Neural crest cell (in vitro differentiated cells): ENCODE results near the gene SLC25A20. TPM values are rescaled to one million over a fixed set of nuclear protein-coding genes. Genes with fewer than 3 reads are reported as not detected.
A peak's percentile ranks its signal among the peaks of the same experiment; 100 is the strongest.
"Not testable (repeated sequence)": the region's sequence is repeated elsewhere in the genome, so short reads cannot be mapped to it uniquely, and the experiment has no call there.

Experiments
- DNase-seq: peaks from one replicate; pipeline ENCODE4 v3.0.0; 2021; ENCODE audit warnings: low read depth, mixed read lengths, low spot score
- H3K27ac Mint-ChIP-seq: one replicate; pipeline ENCODE4 v1.8.0; 2021; ENCODE audit warnings: mild to moderate bottlenecking, mixed read lengths; ENCODE audit not compliant: unreplicated experiment
- H3K27me3 Mint-ChIP-seq: 2 replicates; pipeline ENCODE4 v1.8.0; 2021; ENCODE audit warnings: low read depth, mild to moderate bottlenecking, mixed read lengths
- H3K36me3 Mint-ChIP-seq: 2 replicates; pipeline ENCODE4 v1.8.0; 2021; ENCODE audit warnings: low read depth, mild to moderate bottlenecking, mixed read lengths
- H3K4me1 Mint-ChIP-seq: 2 replicates; pipeline ENCODE4 v1.8.0; 2021; ENCODE audit warnings: mixed read lengths
- H3K4me3 Mint-ChIP-seq: one replicate; pipeline ENCODE4 v1.8.0; 2021; ENCODE audit warnings: mild to moderate bottlenecking, mixed read lengths
- H3K9me3 Mint-ChIP-seq: 2 replicates; pipeline ENCODE4 v1.8.0; 2021; ENCODE audit warnings: mixed read lengths
- CTCF ChIP-seq: fragments of 200-600 bp; sonication (generic); conservative IDR thresholded peaks from 2 replicates; pipeline ENCODE4 v1.5.0; 2021; ENCODE audit warnings: antibody characterized with exemption, mild to moderate bottlenecking
- total RNA-seq: library from RNA; stranded (reverse); gene quantifications from 2 replicates; pipeline ENCODE4 v1.2.1, GENCODE V29; 2021

The SLC25A20 gene
- total RNA-seq, 1 donor from 2014 or later: 5.7 TPM

DNA sequence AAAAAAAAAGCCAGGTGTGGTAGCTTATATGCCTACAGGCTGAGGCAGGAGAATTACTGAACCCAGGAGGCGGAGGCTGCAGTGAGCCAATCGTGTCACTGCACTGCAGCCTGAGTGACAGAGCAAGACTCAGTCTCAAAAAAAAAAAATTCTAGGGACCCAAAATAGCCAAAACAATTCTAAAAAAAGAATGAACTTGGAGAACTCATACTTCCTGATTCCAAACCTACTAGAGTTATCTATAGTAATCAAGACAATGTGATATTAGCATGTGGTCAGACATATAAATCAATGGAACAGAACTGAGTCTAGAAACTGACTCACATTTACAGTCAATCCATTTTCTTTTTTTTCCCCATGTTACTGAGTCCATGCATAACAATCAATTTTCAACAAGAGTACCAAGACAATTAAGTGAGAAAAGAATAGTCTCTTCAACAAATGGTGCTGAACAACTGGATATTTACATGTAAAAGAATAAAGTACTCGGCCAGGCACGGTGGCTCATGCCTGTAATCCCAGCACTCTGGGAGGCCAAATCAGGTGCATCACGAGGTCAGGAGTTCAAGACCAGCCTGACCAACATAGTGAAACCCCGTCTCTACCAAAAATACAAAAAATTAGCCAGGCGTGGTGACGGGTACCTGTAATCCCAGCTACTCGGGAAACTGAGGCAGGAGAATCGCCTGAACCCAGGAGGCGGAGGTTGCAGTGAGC is 62.9 kb downstream of the SLC25A20 start:
- no peak for DNase-seq
- no peak for TF ChIP-seq CTCF
- Mint-ChIP-seq H3K9me3 (no peaks in the 10 kb centered on the region), H3K27ac (no peak overlapping the region), H3K4me3 (no peak overlapping the region), H3K27me3 (no peaks in the 10 kb centered on the region), H3K4me1 (no peaks in the 10 kb centered on the region), H3K36me3 (peaks cover 4% of the 10 kb centered on the region)

DNA sequence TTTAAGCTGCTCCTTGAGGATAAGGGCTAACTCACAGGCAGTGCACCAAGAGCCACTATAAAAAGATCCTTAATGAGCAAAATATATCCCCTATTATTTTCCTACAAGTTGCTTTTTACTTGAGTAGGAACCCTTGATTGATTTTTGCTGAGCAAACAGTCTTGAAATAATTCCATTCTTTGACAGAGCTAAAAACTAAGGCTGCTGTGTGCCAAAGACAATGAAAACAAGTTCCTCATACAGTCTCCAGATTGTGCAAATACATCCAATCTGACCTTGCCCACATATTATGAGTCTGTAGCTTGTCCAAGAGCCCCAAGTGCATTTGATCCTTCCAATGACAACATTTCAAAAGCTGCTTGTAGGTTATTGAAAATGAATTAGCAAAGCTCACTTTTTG is 66.0 kb downstream of the SLC25A20 start:
- H3K4me1 Mint-ChIP-seq: no peaks in the 10 kb centered on the region

GRCh38 chr3:48830715-48831114 is 68.0 kb downstream of the SLC25A20 start:
- no peaks in the 10 kb centered on the region for H3K27me3 Mint-ChIP-seq
- peaks cover 5% of the 10 kb centered on the region for H3K4me1 Mint-ChIP-seq
- DNase-seq: no peak
- no peak overlapping the region for H3K27ac Mint-ChIP-seq
- peaks cover 2% of the 10 kb centered on the region for H3K9me3 Mint-ChIP-seq
- TF ChIP-seq CTCF: no peak
- no peaks in the 10 kb centered on the region for H3K36me3 Mint-ChIP-seq
- H3K4me3 Mint-ChIP-seq: no peak overlapping the region

More for the DNA sequence above, 66.0 kb downstream of the SLC25A20 start:
- TF ChIP-seq CTCF: no peak
- no peak overlapping the region for H3K4me3 Mint-ChIP-seq
- H3K27ac Mint-ChIP-seq: no peak overlapping the region
- no peaks in the 10 kb centered on the region for H3K9me3 Mint-ChIP-seq
- H3K27me3 Mint-ChIP-seq: no peaks in the 10 kb centered on the region
- H3K36me3 Mint-ChIP-seq: peaks cover 3% of the 10 kb centered on the region
- no peak for DNase-seq

- not testable (repeated sequence) for H3K27ac Mint-ChIP-seq, H3K36me3 Mint-ChIP-seq, H3K9me3 Mint-ChIP-seq, DNase-seq, H3K4me1 Mint-ChIP-seq, H3K4me3 Mint-ChIP-seq, H3K27me3 Mint-ChIP-seq
These were observed 69.2 kb downstream of the SLC25A20 start for GRCh38 chr3:48829525-48829924.

GRCh38 chr3:48827874-48828273 is 70.8 kb downstream of the SLC25A20 start:
- H3K4me3 Mint-ChIP-seq, H3K9me3 Mint-ChIP-seq, H3K27me3 Mint-ChIP-seq, DNase-seq, H3K36me3 Mint-ChIP-seq, H3K4me1 Mint-ChIP-seq, H3K27ac Mint-ChIP-seq: not testable (repeated sequence)

DNA sequence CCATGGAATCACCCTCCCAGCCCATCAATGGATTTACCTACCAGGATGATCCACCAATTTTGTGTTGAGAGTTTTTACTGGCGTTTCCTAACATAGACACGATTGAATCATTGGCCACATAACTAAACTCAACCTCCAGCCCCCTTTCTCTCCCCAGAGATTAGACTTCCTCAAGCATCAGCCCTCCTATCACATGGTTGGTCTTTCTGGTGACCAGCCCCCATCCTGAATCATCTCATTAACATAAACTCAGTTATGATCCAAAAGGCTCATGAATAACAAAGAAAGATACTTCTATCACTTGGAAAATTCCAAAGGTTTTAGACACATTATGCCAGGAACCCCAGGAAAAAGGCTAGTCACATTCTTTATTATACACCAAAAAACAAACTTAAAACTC is 72.2 kb downstream of the SLC25A20 start:
- TF ChIP-seq CTCF: no peak
- Mint-ChIP-seq H3K27me3 (no peaks in the 10 kb centered on the region), H3K4me1 (peaks cover 5% of the 10 kb centered on the region), H3K36me3 (no peaks in the 10 kb centered on the region), H3K4me3 (no peak overlapping the region), H3K9me3 (peaks cover 2% of the 10 kb centered on the region), H3K27ac (peak overlapping the region; percentile 75)
- no peak for DNase-seq
